Spinal cord (tissue), 10 donors: Measurements from ENCODE around the gene SLC16A7. TPM values are rescaled to one million over a fixed set of nuclear protein-coding genes. Genes with fewer than 3 reads are reported as not detected.

ENCODE experiments used
- DNase-seq, 6 donors: peaks; one replicate each; pipeline versions ENCODE4 v3.0.0 to v3.0.0-alpha.2; 2013 to 2015; ENCODE audit warnings: low spot score in 6 of 6, low read depth in 4 of 6
- H3K27ac ChIP-seq: one replicate; pipeline ENCODE4 v1.5.1; 2013; ENCODE audit warnings: low read depth, low read length, control low read depth
- H3K27me3 ChIP-seq: one replicate; pipeline ENCODE4 v1.6.1; 2013; ENCODE audit warnings: low read length; ENCODE audit not compliant: control insufficient read depth, insufficient read depth
- H3K36me3 ChIP-seq: one replicate; pipeline ENCODE4 v1.6.1; 2013; ENCODE audit warnings: low read length; ENCODE audit not compliant: control insufficient read depth, insufficient read depth
- H3K4me1 ChIP-seq: one replicate; pipeline ENCODE4 v1.6.1; 2013; ENCODE audit warnings: low read length; ENCODE audit not compliant: control insufficient read depth, insufficient read depth
- H3K4me3 ChIP-seq: one replicate; pipeline ENCODE4 v1.5.1; 2013; ENCODE audit warnings: low read depth, low read length, control low read depth
- H3K9me3 ChIP-seq: one replicate; pipeline ENCODE4 v1.6.1; 2013; ENCODE audit warnings: low read length; ENCODE audit not compliant: control insufficient read depth, insufficient read depth
- WGBS: methylation state at CpG from one replicate; pipeline ENCODE4 v1.1.5; 2013; ENCODE audit warnings: missing lambda C conversion rate; ENCODE audit not compliant: insufficient coverage; 5-methylcytosine and 5-hydroxymethylcytosine counted together
- polyA plus RNA-seq, 2 donors: library from polyadenylated mRNA; unstranded; fragments of 120-200 nt; gene quantifications; one replicate each; pipeline ENCODE4 v1.2.1, GENCODE V29; 2013; ENCODE audit not compliant: insufficient read length in 2 of 2
- total RNA-seq, 2 donors: library from RNA; depleted of rRNA in 1 of 2; stranded (reverse); fragments of 120-200 nt in 1 of 2; fragments of >200 nt in 1 of 2; gene quantifications; one replicate each; pipeline versions ENCODE4 v1.2.3 to v1.2.4, GENCODE V29; 2013 to 2014
- donor health status: healthy.

Gene SLC16A7
- total and polyA plus RNA-seq, 4 donors: 2.3 to 34.8 (median 5.1) TPM

- DNase-seq: no peak
- no peak overlapping the region for H3K4me3 ChIP-seq
- no peaks in the 10 kb centered on the region for H3K4me1 ChIP-seq
- no peaks in the 10 kb centered on the region for H3K27me3 ChIP-seq
- no CpG with 5 or more reads among the region's 2 CpGs for WGBS
- H3K27ac ChIP-seq: no peak overlapping the region
- H3K9me3 ChIP-seq: no peaks in the 10 kb centered on the region
- H3K36me3 ChIP-seq: no peaks in the 10 kb centered on the region
These were observed 93.9 kb downstream of the SLC16A7 start for GRCh38 chr12:59689776-59690175.

- Histone ChIP-seq H3K4me3 (no peak overlapping the region), H3K36me3 (no peaks in the 10 kb centered on the region), H3K9me3 (no peaks in the 10 kb centered on the region), H3K27me3 (no peaks in the 10 kb centered on the region), H3K4me1 (no peaks in the 10 kb centered on the region), H3K27ac (no peak overlapping the region)
- WGBS: no CpG with 5 or more reads among the region's 1 CpG
- DNase-seq: no peak
These were observed 99.5 kb downstream of the SLC16A7 start for GRCh38 chr12:59695379-59695778.

GRCh38 chr12:59698600-59698999 lies 102.8 kb downstream of the SLC16A7 start:
- no peak overlapping the region for H3K27ac ChIP-seq
- DNase-seq: no peak
- H3K36me3 ChIP-seq: no peaks in the 10 kb centered on the region
- no peaks in the 10 kb centered on the region for H3K9me3 ChIP-seq
- WGBS: 61% methylated on average over 2 of the region's 4 CpGs
- no peaks in the 10 kb centered on the region for H3K4me1 ChIP-seq
- H3K4me3 ChIP-seq: no peak overlapping the region
- no peaks in the 10 kb centered on the region for H3K27me3 ChIP-seq

GRCh38 chr12:59699421-59700152 lies 103.8 kb downstream of the SLC16A7 start:
- no peaks in the 10 kb centered on the region for H3K36me3 ChIP-seq
- no peak overlapping the region for H3K4me3 ChIP-seq
- H3K27ac ChIP-seq: no peak overlapping the region
- no peaks in the 10 kb centered on the region for H3K27me3 ChIP-seq
- no CpG with 5 or more reads among the region's 2 CpGs for WGBS
- no peaks in the 10 kb centered on the region for H3K4me1 ChIP-seq
- peak in 2 of 6 donors; percentile 39 to 46 for DNase-seq
- H3K9me3 ChIP-seq: no peaks in the 10 kb centered on the region

- DNase-seq: peak in 1 of 6 donors; percentile 8
- no peaks in the 10 kb centered on the region for H3K27me3 ChIP-seq
- H3K4me1 ChIP-seq: no peaks in the 10 kb centered on the region
- H3K4me3 ChIP-seq: no peak overlapping the region
- no peak overlapping the region for H3K27ac ChIP-seq
- no peaks in the 10 kb centered on the region for H3K9me3 ChIP-seq
- H3K36me3 ChIP-seq: no peaks in the 10 kb centered on the region
- WGBS: no CpG with 5 or more reads among the region's 1 CpG
These were observed 104.3 kb downstream of the SLC16A7 start for GRCh38 chr12:59700153-59700450.

GRCh38 chr12:59708064-59708463 lies 112.2 kb downstream of the SLC16A7 start:
- H3K4me3 ChIP-seq: no peak overlapping the region

GRCh38 chr12:59708484-59708883 lies 112.7 kb downstream of the SLC16A7 start:
- no peaks in the 10 kb centered on the region for H3K9me3 ChIP-seq
- DNase-seq: no peak
- no peaks in the 10 kb centered on the region for H3K4me1 ChIP-seq
- no peaks in the 10 kb centered on the region for H3K36me3 ChIP-seq
- H3K27ac ChIP-seq: no peak overlapping the region
- WGBS: no CpG with 5 or more reads among the region's 1 CpG
- no peak overlapping the region for H3K4me3 ChIP-seq
- H3K27me3 ChIP-seq: no peaks in the 10 kb centered on the region

More at GRCh38 chr12:59708064-59708463, 112.2 kb downstream of the SLC16A7 start:
- H3K27ac ChIP-seq: no peak overlapping the region
- no peaks in the 10 kb centered on the region for H3K27me3 ChIP-seq
- H3K36me3 ChIP-seq: no peaks in the 10 kb centered on the region
- no peaks in the 10 kb centered on the region for H3K4me1 ChIP-seq
- DNase-seq: no peak
- H3K9me3 ChIP-seq: no peaks in the 10 kb centered on the region

GRCh38 chr12:59710004-59710628 lies 114.3 kb downstream of the SLC16A7 start:
- H3K27ac ChIP-seq: no peak overlapping the region
- no peak for DNase-seq
- no peak overlapping the region for H3K4me3 ChIP-seq
- no peaks in the 10 kb centered on the region for H3K36me3 ChIP-seq
- no CpG with 5 or more reads among the region's 1 CpG for WGBS
- H3K4me1 ChIP-seq: no peaks in the 10 kb centered on the region
- no peaks in the 10 kb centered on the region for H3K27me3 ChIP-seq
- no peaks in the 10 kb centered on the region for H3K9me3 ChIP-seq

GRCh38 chr12:59710964-59711363 lies 115.1 kb downstream of the SLC16A7 start:
- Histone ChIP-seq H3K27ac (no peak overlapping the region), H3K9me3 (no peaks in the 10 kb centered on the region), H3K27me3 (no peaks in the 10 kb centered on the region), H3K36me3 (no peaks in the 10 kb centered on the region), H3K4me1 (no peaks in the 10 kb centered on the region), H3K4me3 (no peak overlapping the region)
- WGBS: no CpG with 5 or more reads among the region's 2 CpGs
- DNase-seq: no peak

GRCh38 chr12:59715434-59715833 lies 119.6 kb downstream of the SLC16A7 start:
- H3K4me1 ChIP-seq: no peaks in the 10 kb centered on the region
- DNase-seq: no peak
- no peaks in the 10 kb centered on the region for H3K27me3 ChIP-seq
- no CpG with 5 or more reads among the region's 2 CpGs for WGBS
- H3K27ac ChIP-seq: no peak overlapping the region
- H3K36me3 ChIP-seq: no peaks in the 10 kb centered on the region
- H3K9me3 ChIP-seq: no peaks in the 10 kb centered on the region
- no peak overlapping the region for H3K4me3 ChIP-seq
